Activated T-helper 17 cell treated with anti-CD3 and anti-CD28 coated beads, Interleukin-2, amount 50 U/mL, for 72 hours (primary cell): ENCODE measurements around the gene NTMT1. TPM values are rescaled to one million over a fixed set of nuclear protein-coding genes. Genes with fewer than 3 reads are reported as not detected.

Source experiments
- ATAC-seq: fragments of 150-1000 bp; cut with Tn5 transposase; replicated peaks from 2 replicates; pipeline ENCODE4 v1.10.0; 2021; ENCODE audit warnings: mild to moderate bottlenecking, moderate library complexity
- H3K27ac Mint-ChIP-seq: one replicate; pipeline ENCODE4 v1.8.0; 2022; ENCODE audit warnings: mixed read lengths
- H3K27me3 Mint-ChIP-seq: one replicate; pipeline ENCODE4 v1.8.0; 2022; ENCODE audit warnings: mixed read lengths
- H3K36me3 Mint-ChIP-seq: one replicate; pipeline ENCODE4 v1.8.0; 2022; ENCODE audit warnings: low read depth, mild to moderate bottlenecking, mixed read lengths
- H3K4me1 Mint-ChIP-seq: one replicate; pipeline ENCODE4 v1.8.0; 2022; ENCODE audit warnings: mixed read lengths
- H3K4me3 Mint-ChIP-seq: one replicate; pipeline ENCODE4 v1.8.0; 2022; ENCODE audit warnings: mild to moderate bottlenecking, mixed read lengths
- H3K9me3 Mint-ChIP-seq: one replicate; pipeline ENCODE4 v1.8.0; 2022; ENCODE audit warnings: mixed read lengths
- total RNA-seq, 2 donors: library from RNA; stranded (reverse); gene quantifications; one replicate each; pipeline ENCODE4 v1.2.3, GENCODE V29; 2022

The NTMT1 gene
- total RNA-seq, 2 donors from 2014 or later: 27.2 to 61.1 TPM

GRCh38 chr9:129675620-129676019 is 49.7 kb downstream of the NTMT1 start:
- H3K4me3 Mint-ChIP-seq: no peak overlapping the region
- H3K36me3 Mint-ChIP-seq: no peaks in the 10 kb centered on the region
- H3K27ac Mint-ChIP-seq: no peak overlapping the region
- H3K9me3 Mint-ChIP-seq: no peaks in the 10 kb centered on the region
- H3K4me1 Mint-ChIP-seq: no peaks in the 10 kb centered on the region
- ATAC-seq: no peak
- H3K27me3 Mint-ChIP-seq: peaks cover 14% of the 10 kb centered on the region

- Mint-ChIP-seq H3K9me3 (no peaks in the 10 kb centered on the region), H3K27me3 (peaks cover 16% of the 10 kb centered on the region), H3K4me3 (no peak overlapping the region), H3K27ac (no peak overlapping the region), H3K4me1 (no peaks in the 10 kb centered on the region), H3K36me3 (no peaks in the 10 kb centered on the region)
- ATAC-seq: no peak
Measured at GRCh38 chr9:129676287-129676686, 50.3 kb downstream of the NTMT1 start.

DNA sequence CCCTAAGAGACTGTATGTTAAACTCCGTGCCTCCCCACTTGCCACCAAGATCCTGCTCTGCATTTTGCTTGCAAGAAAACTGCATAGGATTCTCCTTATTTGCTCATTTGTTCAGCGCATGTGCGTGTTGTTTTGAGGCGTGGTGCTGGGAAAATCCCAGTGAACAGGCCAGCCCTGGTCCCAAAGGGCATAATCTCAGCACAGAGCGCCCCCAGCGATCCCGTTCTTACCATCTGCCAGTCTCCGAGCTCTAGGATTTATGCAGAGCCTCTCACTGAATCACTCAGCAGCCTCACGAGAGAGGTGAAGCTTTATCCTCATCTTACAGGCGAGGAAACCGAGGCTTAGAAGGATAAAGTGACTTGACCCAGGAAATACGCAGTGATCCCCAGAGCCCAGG is 51.0 kb downstream of the NTMT1 start:
- Mint-ChIP-seq H3K4me1 (no peaks in the 10 kb centered on the region), H3K27me3 (peaks cover 16% of the 10 kb centered on the region), H3K36me3 (no peaks in the 10 kb centered on the region), H3K9me3 (no peaks in the 10 kb centered on the region), H3K27ac (no peak overlapping the region), H3K4me3 (no peak overlapping the region)
- ATAC-seq: no peak

DNA sequence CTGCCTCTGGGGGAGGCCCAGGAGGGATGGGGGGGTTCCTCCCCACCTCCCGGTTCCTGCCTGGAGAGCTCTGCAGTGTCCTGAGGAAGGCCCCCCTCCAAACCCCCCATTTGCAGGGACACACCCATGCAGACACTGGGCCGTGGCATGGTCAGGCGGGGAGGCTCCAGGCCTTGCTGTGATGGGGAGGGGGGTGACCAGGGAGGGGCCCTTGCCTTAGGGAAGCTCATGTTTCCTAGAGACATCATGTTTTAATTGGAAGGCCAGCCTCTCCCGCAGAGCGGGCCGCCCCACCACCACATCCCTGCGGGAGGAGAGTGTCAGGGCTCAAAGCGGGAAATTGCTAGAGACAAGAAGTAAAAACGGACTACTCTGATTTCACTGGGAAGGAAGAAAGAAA is 51.5 kb downstream of the NTMT1 start:
- Mint-ChIP-seq H3K4me1 (no peaks in the 10 kb centered on the region), H3K9me3 (no peaks in the 10 kb centered on the region), H3K4me3 (no peak overlapping the region), H3K36me3 (no peaks in the 10 kb centered on the region), H3K27ac (no peak overlapping the region), H3K27me3 (peaks cover 16% of the 10 kb centered on the region)
- ATAC-seq: no peak

GRCh38 chr9:129678844-129679243 is 52.9 kb downstream of the NTMT1 start:
- Mint-ChIP-seq H3K4me3 (no peak overlapping the region), H3K4me1 (no peaks in the 10 kb centered on the region), H3K27me3 (peaks cover 16% of the 10 kb centered on the region), H3K36me3 (no peaks in the 10 kb centered on the region), H3K27ac (no peak overlapping the region), H3K9me3 (no peaks in the 10 kb centered on the region)
- ATAC-seq: no peak

- H3K4me1 Mint-ChIP-seq: no peaks in the 10 kb centered on the region
- H3K27ac Mint-ChIP-seq: no peak overlapping the region
- peaks cover 16% of the 10 kb centered on the region for H3K27me3 Mint-ChIP-seq
- no peak for ATAC-seq
- no peaks in the 10 kb centered on the region for H3K36me3 Mint-ChIP-seq
- no peak overlapping the region for H3K4me3 Mint-ChIP-seq
- H3K9me3 Mint-ChIP-seq: no peaks in the 10 kb centered on the region
Measured at GRCh38 chr9:129679537-129679936, 53.6 kb downstream of the NTMT1 start.

- H3K27ac Mint-ChIP-seq: no peak overlapping the region
- H3K36me3 Mint-ChIP-seq: no peaks in the 10 kb centered on the region
- H3K9me3 Mint-ChIP-seq: no peaks in the 10 kb centered on the region
- no peaks in the 10 kb centered on the region for H3K4me1 Mint-ChIP-seq
- H3K4me3 Mint-ChIP-seq: no peak overlapping the region
- no peak for ATAC-seq
- peaks cover 15% of the 10 kb centered on the region for H3K27me3 Mint-ChIP-seq
Measured at GRCh38 chr9:129681924-129682323, 56.0 kb downstream of the NTMT1 start.

- Mint-ChIP-seq H3K27me3 (peaks cover 12% of the 10 kb centered on the region), H3K36me3 (no peaks in the 10 kb centered on the region), H3K4me3 (no peak overlapping the region), H3K4me1 (no peaks in the 10 kb centered on the region), H3K27ac (no peak overlapping the region), H3K9me3 (no peaks in the 10 kb centered on the region)
- ATAC-seq: no peak
Measured at GRCh38 chr9:129682381-129682780, 56.4 kb downstream of the NTMT1 start.

GRCh38 chr9:129685220-129685932 is 59.4 kb downstream of the NTMT1 start:
- H3K4me1 Mint-ChIP-seq: no peaks in the 10 kb centered on the region
- H3K9me3 Mint-ChIP-seq: no peaks in the 10 kb centered on the region
- ATAC-seq: no peak
- no peaks in the 10 kb centered on the region for H3K36me3 Mint-ChIP-seq
- no peak overlapping the region for H3K27ac Mint-ChIP-seq
- H3K27me3 Mint-ChIP-seq: peaks cover 3% of the 10 kb centered on the region
- no peak overlapping the region for H3K4me3 Mint-ChIP-seq

Other genes with a start within 250 kb of the NTMT1 start
- not detected for gene C9orf50, start 5.1 kb upstream of the NTMT1 start, total RNA-seq
- gene ASB6, start 16.0 kb downstream of the NTMT1 start, total RNA-seq: 10 to 100 TPM; 12.3 to 26.4 TPM
- gene PRRX2, start 39.5 kb downstream of the NTMT1 start, total RNA-seq: under 1 TPM in 1 of 2 donors, not detected in 1; 0.32 TPM
- gene PTGES, start 126.9 kb downstream of the NTMT1 start, total RNA-seq: not detected
- gene TOR1B, start 177.0 kb downstream of the NTMT1 start, total RNA-seq: 10 to 100 TPM; 22.0 to 26.6 TPM
- gene TOR1A, start 198.0 kb downstream of the NTMT1 start, total RNA-seq: 10 to 100 TPM; 27.3 to 51.7 TPM
- 10 to 100 TPM; 23.4 to 73.3 TPM for gene C9orf78, start 209.1 kb downstream of the NTMT1 start, total RNA-seq
- 10 to 100 TPM; 50.1 to 52.5 TPM for gene USP20, start 209.3 kb downstream of the NTMT1 start, total RNA-seq